K562 (cell line): ENCODE results near the gene SDK1. TPM values are rescaled to one million over a fixed set of nuclear protein-coding genes. Genes with fewer than 3 reads are reported as not detected.

Experiments
- ATAC-seq: fragments of 200-7000 bp; cut with Tn5 transposase; 3 replicates; pipeline ENCODE4 v1.9.1; 2020; ENCODE audit warnings: moderate library complexity
- BruUV-seq: library from RNA; stranded (reverse); fragments of 400-500 nt; replicated peaks from 2 replicates; lab custom pipeline; 2021; lab: Mats Ljungman, UMichigan
- CTCF ChIA-PET: fragments of 300-600 bp; formaldehyde crosslinking; extraction: SDS; loops from one replicate; lab custom pipeline; 2021; ENCODE audit warnings: low intra/inter-chr PET ratio; lab: Yijun Ruan, JAX
- POLR2A ChIA-PET: fragments of 300-600, 350-650 bp; sonication (Branson Sonifier 250); formaldehyde crosslinking; extraction: SDS; loops from one replicate; lab custom pipeline; 2021; ENCODE audit warnings: antibody characterized with exemption, inconsistent platforms; lab: Yijun Ruan, JAX
- DNase-seq, 4 experiments: peaks; one replicate each; pipeline versions ENCODE4 v3.0.0 to v3.0.0-alpha.2; 2011 to 2018; ENCODE audit warnings: low spot score in 3 of 4, mixed read lengths in 3 of 4; ENCODE audit errors: extremely low read depth in 1 of 4
- FAIRE-seq: peaks from 2 replicates; lab custom pipeline; 2011; peaks lifted over from hg19 to GRCh38; lab: Jason Lieb, UNC
- H2AFZ ChIP-seq: 2 replicates; pipeline ENCODE4 v1.6.0; 2011; ENCODE audit warnings: low read depth, low read length, control low read depth, inconsistent platforms
- H3K27ac ChIP-seq: fragments of 200-600 bp; 3 replicates; pipeline ENCODE4 v1.8.0; 2011; ENCODE audit warnings: low read depth, mild to moderate bottlenecking, control low read depth, inconsistent platforms, low read length, moderate library complexity, mixed read lengths; ENCODE audit errors: extremely low read depth
- H3K27me3 ChIP-seq, 2 experiments: fragments of 300-600 bp in 1 of 2; 2 replicates in 1 of 2; 3 replicates in 1 of 2; pipeline versions ENCODE4 v1.6.0 to v1.8.0; 2011; ENCODE audit warnings: inconsistent platforms in 2 of 2, low read length in 2 of 2, mild to moderate bottlenecking in 1 of 2, mixed read lengths in 1 of 2, moderate library complexity in 1 of 2; ENCODE audit not compliant: control insufficient read depth in 2 of 2, insufficient read depth in 2 of 2
- H3K36me3 ChIP-seq: fragments of 300-600 bp; 3 replicates; pipeline ENCODE4 v1.8.0; 2011; ENCODE audit warnings: mild to moderate bottlenecking, low read length, inconsistent platforms; ENCODE audit not compliant: control insufficient read depth, insufficient read depth
- H3K4me1 ChIP-seq, 2 experiments: fragments of 200-600 bp in 1 of 2; replicated peaks in 1 of 2; 2 replicates in 1 of 2; 3 replicates in 1 of 2; pipeline versions ENCODE4 v1.5.1 to v1.8.0; 2011; ENCODE audit warnings: inconsistent platforms in 2 of 2, low read length in 2 of 2, mild to moderate bottlenecking in 1 of 2, mixed read lengths in 1 of 2, moderate library complexity in 1 of 2; ENCODE audit not compliant: control insufficient read depth in 2 of 2, insufficient read depth in 2 of 2
- H3K4me2 ChIP-seq: 2 replicates; pipeline ENCODE4 v1.6.1; 2011; ENCODE audit warnings: low read length, control low read depth, inconsistent platforms, mixed read lengths; ENCODE audit not compliant: insufficient read depth
- H3K4me3 ChIP-seq: fragments of 200-600 bp; sonication (generic), shearing (Covaris generic); 2 replicates; pipeline ENCODE4 v1.5.1; 2016; ENCODE audit warnings: control low read depth, inconsistent platforms
- H3K79me2 ChIP-seq: fragments of 200-600 bp; 3 replicates; pipeline ENCODE4 v1.8.0; 2011; ENCODE audit warnings: low read length, inconsistent platforms; ENCODE audit not compliant: control insufficient read depth, insufficient read depth
- H3K9ac ChIP-seq, 2 experiments: 2 replicates each; pipeline versions ENCODE4 v1.6.0 to v1.6.1; 2011; ENCODE audit warnings: low read depth in 2 of 2, low read length in 2 of 2, control low read depth in 1 of 2, inconsistent platforms in 1 of 2, mild to moderate bottlenecking in 1 of 2, mixed read lengths in 1 of 2; ENCODE audit not compliant: insufficient read depth in 1 of 2
- H3K9me1 ChIP-seq: one replicate; pipeline ENCODE4 v1.6.0; 2011; ENCODE audit warnings: inconsistent platforms, mild to moderate bottlenecking, low read length, moderate library complexity; ENCODE audit not compliant: control insufficient read depth, insufficient read depth
- H3K9me3 ChIP-seq: replicated peaks from 2 replicates; pipeline ENCODE4 v1.5.1; 2011; ENCODE audit warnings: low read depth, low read length, inconsistent platforms; ENCODE audit not compliant: control insufficient read depth, insufficient read depth
- H4K20me1 ChIP-seq: replicated peaks from 2 replicates; pipeline ENCODE4 v1.6.1; 2011; ENCODE audit warnings: low read length, inconsistent platforms, mixed read lengths; ENCODE audit not compliant: control insufficient read depth, insufficient read depth
- BCL6 ChIP-seq: fragments of 250-450 bp; sonication (Bioruptor Pico); IDR thresholded peaks from 2 replicates; pipeline ENCODE4 v1.4.0; 2020
- EP400 ChIP-seq: fragments of 450-650 bp; IDR thresholded peaks from 2 replicates; pipeline ENCODE4 v1.6.1; 2017; ENCODE audit warnings: antibody characterized with exemption, mild to moderate bottlenecking, moderate library complexity
- KAT7 ChIP-seq: sonication (generic); formaldehyde crosslinking; IDR thresholded peaks from 2 replicates; pipeline ENCODE4 v1.8.0; 2022; ENCODE audit warnings: missing genetic modification reagents, mild to moderate bottlenecking, borderline replicate concordance
- KAT8 ChIP-seq: fragments of 450-650 bp; IDR thresholded peaks from 2 replicates; pipeline ENCODE4 v1.6.1; 2016; ENCODE audit warnings: low read depth, mild to moderate bottlenecking
- NR2C2 ChIP-seq, 2 experiments: fragments of 200-800 bp in 1 of 2; sonication (Bioruptor generic) in 1 of 2; sonication (generic) in 1 of 2; formaldehyde crosslinking in 1 of 2; IDR thresholded peaks; 2 replicates each; pipeline versions ENCODE4 v1.6.1 to v1.8.0; 2016 to 2022; ENCODE audit warnings: mild to moderate bottlenecking in 1 of 2, missing compliant biosample characterization in 1 of 2, missing genetic modification characterization in 1 of 2, missing genetic modification reagents in 1 of 2
- RBM39 ChIP-seq: fragments of 200-400 bp; formaldehyde crosslinking; optimal IDR thresholded peaks from 2 replicates; pipeline ENCODE3; 2018; ENCODE audit warnings: low read depth, low read length
- SMARCC2 ChIP-seq: fragments of 450-650 bp; IDR thresholded peaks from 2 replicates; pipeline ENCODE4 v1.6.1; 2017; ENCODE audit warnings: antibody characterized with exemption, moderate library complexity, mild to moderate bottlenecking, low read depth
- TEAD2 ChIP-seq: fragments of 450-650 bp; IDR thresholded peaks from 2 replicates; pipeline ENCODE4 v1.6.1; 2016; ENCODE audit warnings: missing genetic modification characterization, control low read depth, missing compliant biosample characterization
- ZNF239 ChIP-seq: fragments of 250-450 bp; sonication (Bioruptor Pico); IDR thresholded peaks from 2 replicates; pipeline ENCODE4 v1.4.0; 2020; ENCODE audit warnings: mild to moderate bottlenecking
- ZNF511 ChIP-seq: sonication (generic); formaldehyde crosslinking; IDR thresholded peaks from 2 replicates; pipeline ENCODE4 v1.8.0; 2022; ENCODE audit warnings: mild to moderate bottlenecking, missing genetic modification reagents
- ZNF57 ChIP-seq: fragments of 450-650 bp; formaldehyde crosslinking; IDR thresholded peaks from 2 replicates; pipeline ENCODE4 v1.4.0; 2020; ENCODE audit warnings: mild to moderate bottlenecking, moderate library complexity
- ZNF778 ChIP-seq: fragments of 450-650 bp; formaldehyde crosslinking; IDR thresholded peaks from 2 replicates; pipeline ENCODE4 v1.4.0; 2020; ENCODE audit warnings: mild to moderate bottlenecking, moderate library complexity
- whole genome bisulfite sequencing: fragments of 100-300 bp; shearing (Covaris generic); methylation state at CpG from one replicate; pipeline ENCODE4 v1.1.6; 2016; ENCODE audit warnings: low coverage, mixed read lengths; ENCODE audit not compliant: insufficient coverage; ENCODE audit errors: missing lambda C conversion rate; 5-methylcytosine and 5-hydroxymethylcytosine counted together
- in situ Hi-C: fragments of 300-500 bp; cut with MboI; formaldehyde crosslinking; loops from 4 replicates; pipeline ENCODE4 v1.15.0; 2018; ENCODE audit warnings: inconsistent platforms, mixed read lengths
- intact Hi-C: fragments of 100-400 bp; cut with micrococcal nuclease; formaldehyde crosslinking; loops from 2 replicates; pipeline ENCODE4 v1.14.2; 2022
- polyA plus RNA-seq, 8 experiments: library from polyadenylated mRNA; depleted of rRNA in 4 of 8; stranded (reverse) in 5 of 8; unstranded in 3 of 8; fragments of >200 nt; fragmentation: Nextera tagmentation in 2 of 8; fragmentation: Illumina TruSeq in 1 of 8; extraction: Ambion mirVana in 2 of 8; extraction: Trizol in 1 of 8; gene quantifications; 2 replicates each; pipeline versions ENCODE4 v1.2.1 to v1.2.3, GENCODE V29; 2011 to 2014; ENCODE audit warnings: inconsistent platforms in 1 of 8, missing spikeins in 1 of 8
- total RNA-seq, 7 experiments: library from RNA; depleted of rRNA in 6 of 7; stranded (reverse); fragments of >200 nt in 6 of 7; fragmentation: Illumina TruSeq in 2 of 7; extraction: Trizol in 2 of 7; gene quantifications; 2 replicates each; pipeline versions ENCODE4 v1.2.1 to v1.2.3, GENCODE V29; 2011 to 2021; ENCODE audit warnings: low replicate concordance in 1 of 7
- TF ChIP-seq, protein P1 (sequence below), 2 experiments: fragments of 450-650 bp; IDR thresholded peaks; 2 replicates each; pipeline ENCODE4 v1.6.1; 2018; ENCODE audit warnings: mild to moderate bottlenecking in 2 of 2, low read depth in 1 of 2; ENCODE audit not compliant: partially characterized antibody in 2 of 2
- TF ChIP-seq, protein P2 (sequence below): fragments of 250-450 bp; sonication (Bioruptor Pico); IDR thresholded peaks from 2 replicates; pipeline ENCODE4 v1.8.0; 2021; ENCODE audit warnings: mild to moderate bottlenecking, moderate library complexity

SDK1 gene
- total and polyA plus RNA-seq, 9 of the 15 experiments (the other 6 are each of a cell fraction or from before 2014, with no cell fraction given): 0.16 TPM; not detected in 8

- Histone ChIP-seq H3K4me3 (no peak overlapping the region), H3K27ac (no peak overlapping the region), H3K36me3 (no peaks in the 10 kb centered on the region), H4K20me1 (no peaks in the 10 kb centered on the region; the same call in 1 of the 2 replicates), H3K4me2 (no peak overlapping the region), H2AFZ (no peak overlapping the region), H3K9me3 (no peaks in the 10 kb centered on the region), H3K4me1 (no peaks in the 10 kb centered on the region), H3K79me2 (no peaks in the 10 kb centered on the region), H3K27me3 (peaks cover 7 to 68% of the 10 kb centered on the region in 2 experiments; a peak in 4 of 5 replicates), H3K9me1 (no peaks in the 10 kb centered on the region), H3K9ac (no peak overlapping the region)
- TF ChIP-seq, protein P1, sequence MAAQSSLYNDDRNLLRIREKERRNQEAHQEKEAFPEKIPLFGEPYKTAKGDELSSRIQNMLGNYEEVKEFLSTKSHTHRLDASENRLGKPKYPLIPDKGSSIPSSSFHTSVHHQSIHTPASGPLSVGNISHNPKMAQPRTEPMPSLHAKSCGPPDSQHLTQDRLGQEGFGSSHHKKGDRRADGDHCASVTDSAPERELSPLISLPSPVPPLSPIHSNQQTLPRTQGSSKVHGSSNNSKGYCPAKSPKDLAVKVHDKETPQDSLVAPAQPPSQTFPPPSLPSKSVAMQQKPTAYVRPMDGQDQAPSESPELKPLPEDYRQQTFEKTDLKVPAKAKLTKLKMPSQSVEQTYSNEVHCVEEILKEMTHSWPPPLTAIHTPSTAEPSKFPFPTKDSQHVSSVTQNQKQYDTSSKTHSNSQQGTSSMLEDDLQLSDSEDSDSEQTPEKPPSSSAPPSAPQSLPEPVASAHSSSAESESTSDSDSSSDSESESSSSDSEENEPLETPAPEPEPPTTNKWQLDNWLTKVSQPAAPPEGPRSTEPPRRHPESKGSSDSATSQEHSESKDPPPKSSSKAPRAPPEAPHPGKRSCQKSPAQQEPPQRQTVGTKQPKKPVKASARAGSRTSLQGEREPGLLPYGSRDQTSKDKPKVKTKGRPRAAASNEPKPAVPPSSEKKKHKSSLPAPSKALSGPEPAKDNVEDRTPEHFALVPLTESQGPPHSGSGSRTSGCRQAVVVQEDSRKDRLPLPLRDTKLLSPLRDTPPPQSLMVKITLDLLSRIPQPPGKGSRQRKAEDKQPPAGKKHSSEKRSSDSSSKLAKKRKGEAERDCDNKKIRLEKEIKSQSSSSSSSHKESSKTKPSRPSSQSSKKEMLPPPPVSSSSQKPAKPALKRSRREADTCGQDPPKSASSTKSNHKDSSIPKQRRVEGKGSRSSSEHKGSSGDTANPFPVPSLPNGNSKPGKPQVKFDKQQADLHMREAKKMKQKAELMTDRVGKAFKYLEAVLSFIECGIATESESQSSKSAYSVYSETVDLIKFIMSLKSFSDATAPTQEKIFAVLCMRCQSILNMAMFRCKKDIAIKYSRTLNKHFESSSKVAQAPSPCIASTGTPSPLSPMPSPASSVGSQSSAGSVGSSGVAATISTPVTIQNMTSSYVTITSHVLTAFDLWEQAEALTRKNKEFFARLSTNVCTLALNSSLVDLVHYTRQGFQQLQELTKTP (IDR thresholded peaks at IDR 0.05; ENCODE audit: low read depth in 1 of 2, partially characterized antibody in 2 of 2): no peak
- TF ChIP-seq ZNF239 (CRISPR knock-in tag) (no peak), BCL6 (CRISPR knock-in tag) (no peak), ZNF57 (CRISPR knock-in tag) (no peak), RBM39 (no peak), KAT8 (no peak), KAT7 (no peak), TEAD2 (tag) (no peak), EP400 (no peak), SMARCC2 (no peak), ZNF778 (CRISPR knock-in tag) (no peak), ZNF511 (CRISPR knock-in tag) (no peak), NR2C2 (CRISPR knock-in tag; IDR thresholded peaks at IDR 0.05) (no peak), NR2C2 (tag; IDR thresholded peaks at IDR 0.05) (no peak)
- TF ChIP-seq, protein P2, sequence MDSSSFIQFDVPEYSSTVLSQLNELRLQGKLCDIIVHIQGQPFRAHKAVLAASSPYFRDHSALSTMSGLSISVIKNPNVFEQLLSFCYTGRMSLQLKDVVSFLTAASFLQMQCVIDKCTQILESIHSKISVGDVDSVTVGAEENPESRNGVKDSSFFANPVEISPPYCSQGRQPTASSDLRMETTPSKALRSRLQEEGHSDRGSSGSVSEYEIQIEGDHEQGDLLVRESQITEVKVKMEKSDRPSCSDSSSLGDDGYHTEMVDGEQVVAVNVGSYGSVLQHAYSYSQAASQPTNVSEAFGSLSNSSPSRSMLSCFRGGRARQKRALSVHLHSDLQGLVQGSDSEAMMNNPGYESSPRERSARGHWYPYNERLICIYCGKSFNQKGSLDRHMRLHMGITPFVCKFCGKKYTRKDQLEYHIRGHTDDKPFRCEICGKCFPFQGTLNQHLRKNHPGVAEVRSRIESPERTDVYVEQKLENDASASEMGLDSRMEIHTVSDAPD (CRISPR knock-in tag): no peak
- no TSS peak for BruUV-seq
- no peak for FAIRE-seq
- ATAC-seq: no peak
- intact Hi-C loops (no loop called here), in situ Hi-C loops (no loop called here)
- ChIA-PET POLR2A (interaction anchor here (0.6 kb wide), 1 partner anchor 525 kb away, joined by 3 read pairs; no protein-coding TSS in a partner anchor), CTCF (no interaction called here)
- 1% methylated on average over 8 of the region's 8 CpGs for WGBS
- DNase-seq: no peak
Measured at GRCh38 chr7:4000934-4001333, 699.9 kb downstream of the SDK1 start.
